WTC11 (cell line): ENCODE measurements around the gene RSPH1. TPM values are rescaled to one million over a fixed set of nuclear protein-coding genes. Genes with fewer than 3 reads are reported as not detected.

Experiments
- ATAC-seq: fragments of 200-7000 bp; cut with Tn5 transposase; 2 replicates; pipeline ENCODE4 v1.10.0; 2021; ENCODE audit warnings: mild to moderate bottlenecking, moderate library complexity
- CTCF ChIA-PET: fragments of 300-600 bp; sonication (Branson Sonifier 250); formaldehyde crosslinking; loops from one replicate; lab custom pipeline; 2021; ENCODE audit warnings: antibody characterized with exemption; lab: Charles Lee
- POLR2A ChIA-PET: fragments of 350-600 bp; sonication (Branson Sonifier 250); formaldehyde crosslinking; loops from one replicate; lab custom pipeline; 2021; ENCODE audit warnings: antibody characterized with exemption; lab: Charles Lee
- DNase-seq: peaks from one replicate; pipeline ENCODE4 v3.0.0; 2021; ENCODE audit warnings: low spot score
- H3K27ac Mint-ChIP-seq: 2 replicates; pipeline ENCODE4 v1.8.0; 2021; ENCODE audit warnings: mixed read lengths
- H3K27me3 Mint-ChIP-seq: 2 replicates; pipeline ENCODE4 v1.8.0; 2021; ENCODE audit warnings: low read depth, mild to moderate bottlenecking, moderate library complexity, mixed read lengths
- H3K36me3 Mint-ChIP-seq: 2 replicates; pipeline ENCODE4 v1.8.0; 2021; ENCODE audit warnings: mixed read lengths
- H3K4me1 Mint-ChIP-seq: 2 replicates; pipeline ENCODE4 v1.8.0; 2022; ENCODE audit warnings: mixed read lengths
- H3K4me3 Mint-ChIP-seq: 2 replicates; pipeline ENCODE4 v1.8.0; 2021; ENCODE audit warnings: mild to moderate bottlenecking, moderate library complexity, mixed read lengths
- H3K9me3 Mint-ChIP-seq: 2 replicates; pipeline ENCODE4 v1.8.0; 2021; ENCODE audit warnings: mixed read lengths
- ATF6 ChIP-seq: sonication (generic); formaldehyde crosslinking; IDR thresholded peaks from 2 replicates; pipeline ENCODE4 v1.8.1; 2023; ENCODE audit warnings: mild to moderate bottlenecking, missing genetic modification reagents
- ELF4 ChIP-seq: sonication (generic); formaldehyde crosslinking; IDR thresholded peaks from 2 replicates; pipeline ENCODE4 v1.8.1; 2022; ENCODE audit warnings: low read depth, mild to moderate bottlenecking, moderate library complexity, missing genetic modification reagents
- EMX1 ChIP-seq: fragments of 250-450 bp; sonication (Bioruptor Pico); IDR thresholded peaks from 2 replicates; pipeline ENCODE4 v1.8.0; 2021; ENCODE audit warnings: mild to moderate bottlenecking
- ESRRA ChIP-seq: sonication (generic); formaldehyde crosslinking; IDR thresholded peaks from 2 replicates; pipeline ENCODE4 v1.8.1; 2022; ENCODE audit warnings: mild to moderate bottlenecking, missing genetic modification reagents, borderline replicate concordance
- GTF2I ChIP-seq: fragments of 250-450 bp; sonication (Bioruptor Pico); conservative IDR thresholded peaks from 2 replicates; pipeline ENCODE4 v1.4.0; 2021; ENCODE audit warnings: mild to moderate bottlenecking
- HMGA2 ChIP-seq: fragments of 250-450 bp; sonication (Bioruptor Pico); IDR thresholded peaks from 2 replicates; pipeline ENCODE4 v1.4.0; 2021; ENCODE audit warnings: mild to moderate bottlenecking, moderate library complexity
- HMGXB4 ChIP-seq: sonication (generic); formaldehyde crosslinking; IDR thresholded peaks from 2 replicates; pipeline ENCODE4 v1.8.1; 2023; ENCODE audit warnings: mild to moderate bottlenecking, moderate library complexity, missing genetic modification reagents
- NFE2L1 ChIP-seq: sonication (generic); formaldehyde crosslinking; IDR thresholded peaks from 2 replicates; pipeline ENCODE4 v1.8.1; 2023; ENCODE audit warnings: missing genetic modification reagents
- NFYB ChIP-seq: sonication (generic); formaldehyde crosslinking; conservative IDR thresholded peaks from 2 replicates; pipeline ENCODE4 v1.8.0; 2022; ENCODE audit warnings: low read depth, missing genetic modification reagents
- OVOL2 ChIP-seq: fragments of 250-450 bp; sonication (Bioruptor Pico); IDR thresholded peaks from 2 replicates; pipeline ENCODE4 v1.9.0; 2021; ENCODE audit warnings: mild to moderate bottlenecking, borderline replicate concordance
- PREB ChIP-seq: sonication (generic); formaldehyde crosslinking; IDR thresholded peaks from 2 replicates; pipeline ENCODE4 v1.8.1; 2022; ENCODE audit warnings: mild to moderate bottlenecking, missing genetic modification reagents, moderate library complexity, borderline replicate concordance
- PRRX2 ChIP-seq: fragments of 250-450 bp; sonication (Bioruptor Pico); IDR thresholded peaks from 2 replicates; pipeline ENCODE4 v1.8.0; 2021; ENCODE audit warnings: mild to moderate bottlenecking
- RELA ChIP-seq: sonication (generic); formaldehyde crosslinking; IDR thresholded peaks from 2 replicates; pipeline ENCODE4 v1.8.1; 2022; ENCODE audit warnings: missing genetic modification reagents, mild to moderate bottlenecking, borderline replicate concordance
- SMAD4 ChIP-seq: sonication (generic); formaldehyde crosslinking; IDR thresholded peaks from 2 replicates; pipeline ENCODE4 v1.8.0; 2022; ENCODE audit warnings: mild to moderate bottlenecking, missing genetic modification reagents
- SOX15 ChIP-seq: fragments of 250-450 bp; sonication (Bioruptor Pico); IDR thresholded peaks from 2 replicates; pipeline ENCODE4 v1.9.0; 2021; ENCODE audit warnings: mild to moderate bottlenecking
- SP1 ChIP-seq: sonication (generic); formaldehyde crosslinking; conservative IDR thresholded peaks from 2 replicates; pipeline ENCODE4 v1.8.1; 2022; ENCODE audit warnings: missing genetic modification reagents
- TEAD4 ChIP-seq: sonication (generic); formaldehyde crosslinking; IDR thresholded peaks from 2 replicates; pipeline ENCODE4 v1.8.0; 2022; ENCODE audit warnings: mild to moderate bottlenecking, missing genetic modification reagents
- TP53 ChIP-seq: sonication (generic); formaldehyde crosslinking; IDR thresholded peaks from 2 replicates; pipeline ENCODE4 v1.8.1; 2023; ENCODE audit warnings: mild to moderate bottlenecking, missing genetic modification reagents
- ZNF138 ChIP-seq: sonication (generic); formaldehyde crosslinking; conservative IDR thresholded peaks from 2 replicates; pipeline ENCODE4 v1.8.1; 2022; ENCODE audit warnings: mild to moderate bottlenecking, moderate library complexity, missing genetic modification reagents
- ZNF416 ChIP-seq: fragments of 250-450 bp; sonication (Bioruptor Pico); IDR thresholded peaks from 2 replicates; pipeline ENCODE4 v1.9.0; 2021; ENCODE audit warnings: mild to moderate bottlenecking, inconsistent platforms
- total RNA-seq: library from RNA; stranded (reverse); gene quantifications from 3 replicates; pipeline ENCODE4 v1.2.3, GENCODE V29; 2021
- TF ChIP-seq, protein P1 (sequence below): sonication (generic); formaldehyde crosslinking; IDR thresholded peaks from 2 replicates; pipeline ENCODE4 v1.8.1; 2022; ENCODE audit warnings: missing genetic modification reagents, borderline replicate concordance
- TF ChIP-seq, protein P2 (sequence below): fragments of 250-450 bp; sonication (Bioruptor Pico); IDR thresholded peaks from 2 replicates; pipeline ENCODE4 v1.9.0; 2021; ENCODE audit warnings: mild to moderate bottlenecking, borderline replicate concordance

The RSPH1 gene
- total RNA-seq, 1 experiment from 2014 or later, result 0.11 TPM

DNA sequence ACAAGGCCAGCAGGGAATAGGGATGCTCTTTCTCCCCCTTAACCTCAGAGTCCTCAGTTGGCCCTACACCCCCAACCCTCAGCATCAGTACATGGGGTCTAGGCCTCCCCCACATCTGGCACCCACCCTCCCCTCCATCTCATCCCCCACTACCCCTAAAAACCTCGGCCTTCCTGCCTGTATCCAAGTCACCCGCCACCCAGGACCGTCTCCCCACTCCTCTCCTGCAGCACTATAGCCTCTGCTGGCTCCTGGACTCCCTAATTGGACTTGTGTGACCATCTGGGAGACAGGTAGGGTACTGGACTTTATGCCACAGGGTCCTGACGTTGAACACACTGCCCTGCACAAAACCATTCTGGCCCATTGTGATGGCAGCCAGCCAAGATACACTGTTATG is 6.0 kb downstream of the RSPH1 start:
- POLR2A ChIA-PET, result no interaction called here
- TF ChIP-seq HMGA2, result no peak
- Mint-ChIP-seq H3K4me1 (peaks cover 11% of the 10 kb centered on the region), H3K27ac (no peak overlapping the region), H3K27me3 (peaks cover 11% of the 10 kb centered on the region), H3K4me3 (no peak overlapping the region), H3K36me3 (no peaks in the 10 kb centered on the region), H3K9me3 (peaks cover 6% of the 10 kb centered on the region; the same call in 1 of the 2 replicates)
- DNase-seq (no peak), ATAC-seq (no peak)
- CTCF ChIA-PET, result no interaction called here

- TF ChIP-seq PREB (CRISPR knock-in tag) (no peak), SP1 (CRISPR knock-in tag) (no peak), OVOL2 (no peak), NFYB (CRISPR knock-in tag) (no peak), TP53 (CRISPR knock-in tag) (no peak), TEAD4 (CRISPR knock-in tag) (no peak), SOX15 (no peak), HMGXB4 (no peak), ZNF138 (CRISPR knock-in tag) (no peak), EMX1 (CRISPR knock-in tag) (no peak), GTF2I (no peak), SMAD4 (CRISPR knock-in tag) (no peak), ELF4 (no peak), RELA (CRISPR knock-in tag) (no peak)
- TF ChIP-seq, protein P1, sequence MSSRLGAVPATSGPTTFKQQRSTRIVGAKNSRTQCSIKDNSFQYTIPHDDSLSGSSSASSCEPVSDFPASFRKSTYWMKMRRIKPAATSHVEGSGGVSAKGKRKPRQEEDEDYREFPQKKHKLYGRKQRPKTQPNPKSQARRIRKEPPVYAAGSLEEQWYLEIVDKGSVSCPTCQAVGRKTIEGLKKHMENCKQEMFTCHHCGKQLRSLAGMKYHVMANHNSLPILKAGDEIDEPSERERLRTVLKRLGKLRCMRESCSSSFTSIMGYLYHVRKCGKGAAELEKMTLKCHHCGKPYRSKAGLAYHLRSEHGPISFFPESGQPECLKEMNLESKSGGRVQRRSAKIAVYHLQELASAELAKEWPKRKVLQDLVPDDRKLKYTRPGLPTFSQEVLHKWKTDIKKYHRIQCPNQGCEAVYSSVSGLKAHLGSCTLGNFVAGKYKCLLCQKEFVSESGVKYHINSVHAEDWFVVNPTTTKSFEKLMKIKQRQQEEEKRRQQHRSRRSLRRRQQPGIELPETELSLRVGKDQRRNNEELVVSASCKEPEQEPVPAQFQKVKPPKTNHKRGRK (CRISPR knock-in tag), result no peak
- TF ChIP-seq, all 79 proteins: peak for 0
- Mint-ChIP-seq H3K4me1 (peaks cover 11% of the 10 kb centered on the region), H3K36me3 (no peaks in the 10 kb centered on the region), H3K9me3 (peaks cover 6% of the 10 kb centered on the region; the same call in 1 of the 2 replicates), H3K27me3 (peaks cover 6% of the 10 kb centered on the region; the same call in 1 of the 2 replicates), H3K27ac (no peak overlapping the region), H3K4me3 (no peak overlapping the region)
- ChIA-PET CTCF (no interaction called here), POLR2A (no interaction called here)
- ATAC-seq, result no peak
- DNase-seq, result no peak
Measured at GRCh38 chr21:42489006-42489563, 6.9 kb downstream of the RSPH1 start.

DNA sequence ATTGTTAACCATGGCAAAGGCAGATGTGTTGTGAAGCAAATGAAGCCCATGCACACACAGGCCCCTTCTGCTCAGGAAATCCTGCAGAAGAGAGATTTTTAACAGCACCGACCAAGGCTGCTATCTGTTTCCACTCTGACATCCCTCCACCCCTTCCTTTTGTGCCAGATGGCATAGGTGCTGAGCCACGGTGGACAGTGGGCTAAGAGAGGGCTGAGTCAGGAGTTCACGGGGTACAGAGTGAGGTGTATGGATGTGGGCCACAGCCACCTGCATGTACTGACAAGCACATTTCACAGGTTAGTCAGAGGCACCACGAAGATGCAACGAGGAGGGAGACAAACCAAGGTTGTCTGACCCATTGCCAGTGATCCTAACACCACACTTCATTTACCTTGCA is 9.5 kb downstream of the RSPH1 start:
- Mint-ChIP-seq H3K4me3 (no peak overlapping the region), H3K36me3 (no peaks in the 10 kb centered on the region), H3K27ac (no peak overlapping the region), H3K9me3 (peaks cover 8% of the 10 kb centered on the region; the same call in 1 of the 2 replicates), H3K27me3 (peaks cover 6% of the 10 kb centered on the region; the same call in 1 of the 2 replicates), H3K4me1 (peaks cover 6% of the 10 kb centered on the region)
- ChIA-PET POLR2A (no interaction called here), CTCF (no interaction called here)
- DNase-seq (no peak), ATAC-seq (no peak)
- TF ChIP-seq NFE2L1 (CRISPR knock-in tag) (no peak), NFYB (CRISPR knock-in tag) (no peak), ATF6 (no peak), ZNF138 (CRISPR knock-in tag) (no peak), ESRRA (CRISPR knock-in tag) (no peak), PRRX2 (CRISPR knock-in tag) (no peak), ZNF416 (no peak), SOX15 (no peak), SP1 (CRISPR knock-in tag) (no peak)
- TF ChIP-seq, protein P2, sequence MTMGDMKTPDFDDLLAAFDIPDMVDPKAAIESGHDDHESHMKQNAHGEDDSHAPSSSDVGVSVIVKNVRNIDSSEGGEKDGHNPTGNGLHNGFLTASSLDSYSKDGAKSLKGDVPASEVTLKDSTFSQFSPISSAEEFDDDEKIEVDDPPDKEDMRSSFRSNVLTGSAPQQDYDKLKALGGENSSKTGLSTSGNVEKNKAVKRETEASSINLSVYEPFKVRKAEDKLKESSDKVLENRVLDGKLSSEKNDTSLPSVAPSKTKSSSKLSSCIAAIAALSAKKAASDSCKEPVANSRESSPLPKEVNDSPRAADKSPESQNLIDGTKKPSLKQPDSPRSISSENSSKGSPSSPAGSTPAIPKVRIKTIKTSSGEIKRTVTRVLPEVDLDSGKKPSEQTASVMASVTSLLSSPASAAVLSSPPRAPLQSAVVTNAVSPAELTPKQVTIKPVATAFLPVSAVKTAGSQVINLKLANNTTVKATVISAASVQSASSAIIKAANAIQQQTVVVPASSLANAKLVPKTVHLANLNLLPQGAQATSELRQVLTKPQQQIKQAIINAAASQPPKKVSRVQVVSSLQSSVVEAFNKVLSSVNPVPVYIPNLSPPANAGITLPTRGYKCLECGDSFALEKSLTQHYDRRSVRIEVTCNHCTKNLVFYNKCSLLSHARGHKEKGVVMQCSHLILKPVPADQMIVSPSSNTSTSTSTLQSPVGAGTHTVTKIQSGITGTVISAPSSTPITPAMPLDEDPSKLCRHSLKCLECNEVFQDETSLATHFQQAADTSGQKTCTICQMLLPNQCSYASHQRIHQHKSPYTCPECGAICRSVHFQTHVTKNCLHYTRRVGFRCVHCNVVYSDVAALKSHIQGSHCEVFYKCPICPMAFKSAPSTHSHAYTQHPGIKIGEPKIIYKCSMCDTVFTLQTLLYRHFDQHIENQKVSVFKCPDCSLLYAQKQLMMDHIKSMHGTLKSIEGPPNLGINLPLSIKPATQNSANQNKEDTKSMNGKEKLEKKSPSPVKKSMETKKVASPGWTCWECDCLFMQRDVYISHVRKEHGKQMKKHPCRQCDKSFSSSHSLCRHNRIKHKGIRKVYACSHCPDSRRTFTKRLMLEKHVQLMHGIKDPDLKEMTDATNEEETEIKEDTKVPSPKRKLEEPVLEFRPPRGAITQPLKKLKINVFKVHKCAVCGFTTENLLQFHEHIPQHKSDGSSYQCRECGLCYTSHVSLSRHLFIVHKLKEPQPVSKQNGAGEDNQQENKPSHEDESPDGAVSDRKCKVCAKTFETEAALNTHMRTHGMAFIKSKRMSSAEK (CRISPR knock-in tag), result no peak
